Stimulated activated CD4-positive, alpha-beta T cell treated with anti-CD3 and anti-CD28 coated beads, Interleukin-4, amount 100 ng/mL, for 1 hour (primary cell): ENCODE measurements around the gene COQ4.

ENCODE experiments used
- DNase-seq: peaks from one replicate; pipeline ENCODE4 v3.0.0-alpha.2; 2020

Gene COQ4

GRCh38 chr9:128383007-128383753, 60.5 kb downstream of the COQ4 start:
- DNase-seq: no peak
